ENCODE results near the gene WIF1. TPM values are rescaled to one million over a fixed set of nuclear protein-coding genes. Genes with fewer than 3 reads are reported as not detected.

WIF1 gene
- total RNA-seq, 1 donor from 2014 or later: 14.9 TPM

DNA sequence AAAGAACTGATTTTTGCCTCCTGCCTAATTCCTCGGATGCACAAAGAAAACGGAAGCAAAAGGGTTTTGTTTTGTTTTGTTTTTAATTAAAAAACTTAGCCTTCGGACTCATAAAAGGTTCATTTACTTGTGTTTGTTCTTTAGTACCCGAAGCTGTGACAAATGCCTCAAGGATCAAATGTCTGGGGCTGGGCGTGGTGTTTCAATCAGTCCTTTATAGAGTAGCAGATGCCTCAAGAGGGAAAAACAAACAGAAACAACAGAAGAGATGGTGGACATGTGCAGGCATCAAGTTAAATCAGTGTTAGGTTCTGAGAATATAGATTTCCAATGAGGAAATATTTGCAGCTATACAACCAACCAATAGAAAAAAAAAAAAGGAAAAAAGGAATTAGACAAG lies 1.6 kb upstream of the WIF1 start:
- Mint-ChIP-seq H3K27me3 (peaks cover 47% of the 10 kb centered on the region), H3K36me3 (no peaks in the 10 kb centered on the region), H3K4me1 (ENCODE audit: unreplicated experiment) (peaks cover 5% of the 10 kb centered on the region), H3K4me3 (peak overlapping the region; percentile 24), H3K27ac (no peak overlapping the region), H3K9me3 (no peaks in the 10 kb centered on the region)
- TF ChIP-seq, protein P1, sequence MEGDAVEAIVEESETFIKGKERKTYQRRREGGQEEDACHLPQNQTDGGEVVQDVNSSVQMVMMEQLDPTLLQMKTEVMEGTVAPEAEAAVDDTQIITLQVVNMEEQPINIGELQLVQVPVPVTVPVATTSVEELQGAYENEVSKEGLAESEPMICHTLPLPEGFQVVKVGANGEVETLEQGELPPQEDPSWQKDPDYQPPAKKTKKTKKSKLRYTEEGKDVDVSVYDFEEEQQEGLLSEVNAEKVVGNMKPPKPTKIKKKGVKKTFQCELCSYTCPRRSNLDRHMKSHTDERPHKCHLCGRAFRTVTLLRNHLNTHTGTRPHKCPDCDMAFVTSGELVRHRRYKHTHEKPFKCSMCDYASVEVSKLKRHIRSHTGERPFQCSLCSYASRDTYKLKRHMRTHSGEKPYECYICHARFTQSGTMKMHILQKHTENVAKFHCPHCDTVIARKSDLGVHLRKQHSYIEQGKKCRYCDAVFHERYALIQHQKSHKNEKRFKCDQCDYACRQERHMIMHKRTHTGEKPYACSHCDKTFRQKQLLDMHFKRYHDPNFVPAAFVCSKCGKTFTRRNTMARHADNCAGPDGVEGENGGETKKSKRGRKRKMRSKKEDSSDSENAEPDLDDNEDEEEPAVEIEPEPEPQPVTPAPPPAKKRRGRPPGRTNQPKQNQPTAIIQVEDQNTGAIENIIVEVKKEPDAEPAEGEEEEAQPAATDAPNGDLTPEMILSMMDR (conservative IDR thresholded peaks at IDR 0.05): no peak
- DNase-seq (ENCODE audit: extremely low spot score, unreplicated experiment): no peak

DNA sequence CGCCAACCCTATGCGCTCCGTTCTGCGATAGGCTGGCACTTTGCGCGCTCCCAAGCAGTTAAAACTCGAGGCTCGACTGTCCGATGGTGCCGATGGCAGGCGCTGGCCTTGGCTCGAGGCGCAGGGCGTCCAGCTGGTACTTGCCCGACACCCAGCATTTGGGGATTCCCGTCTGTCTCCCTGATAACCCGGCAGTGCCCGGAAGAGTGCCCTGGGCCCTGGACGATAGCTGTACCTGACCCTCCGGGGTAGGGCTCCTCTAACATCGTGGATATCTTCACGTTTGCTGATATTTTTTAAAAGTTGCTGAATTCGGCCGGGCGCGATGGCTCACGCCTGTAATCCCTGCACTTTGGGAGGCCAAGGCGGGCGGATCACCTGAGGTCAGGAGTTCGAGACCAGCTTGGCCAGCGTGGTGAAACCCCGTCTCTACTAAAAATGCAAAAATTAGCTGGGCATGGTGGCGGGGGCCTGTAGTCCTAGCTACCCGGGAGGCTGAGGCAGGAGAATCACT lies 908 bp upstream of the WIF1 start:
- Mint-ChIP-seq H3K9me3 (no peaks in the 10 kb centered on the region), H3K4me3 (peak overlapping the region; percentile 36), H3K27me3 (peaks cover 49% of the 10 kb centered on the region), H3K36me3 (no peaks in the 10 kb centered on the region), H3K27ac (no peak overlapping the region), H3K4me1 (ENCODE audit: unreplicated experiment) (peaks cover 12% of the 10 kb centered on the region)
- TF ChIP-seq, protein P1 (conservative IDR thresholded peaks at IDR 0.05): no peak
- no peak for DNase-seq (ENCODE audit: extremely low spot score, unreplicated experiment)

DNA sequence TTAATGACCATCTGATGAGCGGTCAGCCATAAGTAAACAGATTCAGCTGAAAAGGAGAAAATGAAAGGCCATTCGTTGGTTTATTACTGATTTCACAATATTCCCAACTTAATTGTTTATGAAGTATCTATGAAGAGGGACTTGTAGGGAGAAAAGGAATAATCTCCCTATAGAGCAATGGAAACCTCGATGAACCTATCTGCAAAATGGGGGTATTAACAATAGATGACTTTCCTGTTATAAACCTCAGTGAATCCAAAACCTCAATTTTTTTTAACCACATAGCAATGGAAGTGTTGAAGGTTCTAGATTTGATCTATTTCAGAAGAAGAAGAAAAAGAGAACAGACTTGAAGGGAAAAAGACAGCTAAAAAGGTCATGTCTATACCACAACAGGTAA lies 2.0 kb downstream of the WIF1 start:
- Mint-ChIP-seq H3K27ac (no peak overlapping the region), H3K27me3 (peaks cover 53% of the 10 kb centered on the region), H3K9me3 (no peaks in the 10 kb centered on the region), H3K4me3 (peak overlapping the region; percentile 61), H3K4me1 (ENCODE audit: unreplicated experiment) (peaks cover 13% of the 10 kb centered on the region), H3K36me3 (no peaks in the 10 kb centered on the region)
- TF ChIP-seq, protein P1 (conservative IDR thresholded peaks at IDR 0.05): no peak
- DNase-seq (ENCODE audit: extremely low spot score, unreplicated experiment): no peak

DNA sequence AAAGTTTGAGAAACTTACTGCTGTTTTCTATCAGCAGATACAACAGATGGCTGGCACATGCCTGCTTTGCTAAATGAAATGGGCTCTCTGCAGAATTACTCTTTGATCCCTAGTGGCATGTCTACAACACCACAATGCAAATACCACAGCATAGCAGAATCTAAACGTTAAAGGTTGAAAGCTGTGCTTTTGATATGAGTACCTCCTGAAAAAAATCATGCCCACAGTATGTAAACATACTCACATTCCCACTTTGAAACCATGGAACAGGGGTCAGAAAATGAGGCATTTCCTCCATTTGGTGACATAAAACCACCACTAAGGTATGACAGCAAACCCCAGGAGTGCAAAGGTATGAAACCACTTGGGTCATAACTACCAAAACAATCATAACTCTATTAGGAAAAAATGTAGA lies 7.5 kb downstream of the WIF1 start:
- no peak for DNase-seq (ENCODE audit: extremely low spot score, unreplicated experiment)
- Mint-ChIP-seq H3K4me3 (peak overlapping the region; percentile 27), H3K4me1 (ENCODE audit: unreplicated experiment) (peaks cover 21% of the 10 kb centered on the region), H3K27ac (no peak overlapping the region), H3K27me3 (peaks cover 41% of the 10 kb centered on the region), H3K9me3 (no peaks in the 10 kb centered on the region), H3K36me3 (no peaks in the 10 kb centered on the region)
- TF ChIP-seq, protein P1 (conservative IDR thresholded peaks at IDR 0.05): no peak

DNA sequence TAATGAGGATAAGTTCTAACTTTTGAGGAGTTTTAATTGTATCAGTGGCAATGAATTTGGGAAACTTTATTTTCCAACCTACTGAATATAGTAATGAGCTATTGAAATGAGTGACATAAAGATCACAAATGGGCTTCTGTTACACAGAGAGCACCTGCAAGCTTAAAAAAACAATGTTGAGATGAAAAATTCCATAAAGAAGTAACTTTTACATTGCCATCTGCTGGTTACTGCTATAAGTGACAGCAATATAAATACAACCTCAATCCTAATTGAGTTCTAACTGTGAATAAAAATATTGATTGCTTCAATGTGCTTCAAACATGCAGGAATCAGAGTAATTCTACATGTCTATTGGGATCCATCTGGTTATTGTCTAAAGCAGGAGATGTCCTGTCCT lies 14.2 kb downstream of the WIF1 start:
- H3K9me3 Mint-ChIP-seq: no peaks in the 10 kb centered on the region
- TF ChIP-seq, protein P1 (conservative IDR thresholded peaks at IDR 0.05): peak; percentile 65
- DNase-seq (ENCODE audit: extremely low spot score, unreplicated experiment): no peak
- H3K27me3 Mint-ChIP-seq: peaks cover 20% of the 10 kb centered on the region
- no peak overlapping the region for H3K4me3 Mint-ChIP-seq
- H3K36me3 Mint-ChIP-seq: no peaks in the 10 kb centered on the region
- no peak overlapping the region for H3K27ac Mint-ChIP-seq
- peaks cover 8% of the 10 kb centered on the region for H3K4me1 Mint-ChIP-seq (ENCODE audit: unreplicated experiment)

DNA sequence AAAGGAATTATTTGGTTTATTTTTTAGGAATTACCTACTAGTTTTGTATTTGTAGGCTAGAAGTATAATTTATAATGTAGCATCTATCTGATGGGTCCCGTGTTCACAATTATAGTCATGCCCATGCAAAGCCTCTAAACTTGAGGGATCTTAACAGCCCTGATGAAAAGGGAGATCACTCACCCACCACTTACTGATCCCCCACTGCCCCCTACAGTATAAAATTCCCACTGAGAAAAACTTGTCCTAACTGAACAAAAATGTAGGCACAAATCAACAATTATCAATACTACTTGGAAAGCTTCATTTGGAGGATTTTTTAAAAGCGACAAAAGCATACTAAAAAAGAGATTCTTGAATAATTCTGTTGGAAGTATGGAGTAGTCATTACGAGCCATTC lies 21.0 kb downstream of the WIF1 start:
- peaks cover 8% of the 10 kb centered on the region for H3K27me3 Mint-ChIP-seq
- no peak for DNase-seq (ENCODE audit: extremely low spot score, unreplicated experiment)
- no peak overlapping the region for H3K27ac Mint-ChIP-seq
- no peaks in the 10 kb centered on the region for H3K36me3 Mint-ChIP-seq
- no peaks in the 10 kb centered on the region for H3K9me3 Mint-ChIP-seq
- TF ChIP-seq, protein P1 (conservative IDR thresholded peaks at IDR 0.05): peak; percentile 61
- no peak overlapping the region for H3K4me3 Mint-ChIP-seq
- peaks cover 9% of the 10 kb centered on the region for H3K4me1 Mint-ChIP-seq (ENCODE audit: unreplicated experiment)
